Measurements from ENCODE around the gene AMPD3.

DNA sequence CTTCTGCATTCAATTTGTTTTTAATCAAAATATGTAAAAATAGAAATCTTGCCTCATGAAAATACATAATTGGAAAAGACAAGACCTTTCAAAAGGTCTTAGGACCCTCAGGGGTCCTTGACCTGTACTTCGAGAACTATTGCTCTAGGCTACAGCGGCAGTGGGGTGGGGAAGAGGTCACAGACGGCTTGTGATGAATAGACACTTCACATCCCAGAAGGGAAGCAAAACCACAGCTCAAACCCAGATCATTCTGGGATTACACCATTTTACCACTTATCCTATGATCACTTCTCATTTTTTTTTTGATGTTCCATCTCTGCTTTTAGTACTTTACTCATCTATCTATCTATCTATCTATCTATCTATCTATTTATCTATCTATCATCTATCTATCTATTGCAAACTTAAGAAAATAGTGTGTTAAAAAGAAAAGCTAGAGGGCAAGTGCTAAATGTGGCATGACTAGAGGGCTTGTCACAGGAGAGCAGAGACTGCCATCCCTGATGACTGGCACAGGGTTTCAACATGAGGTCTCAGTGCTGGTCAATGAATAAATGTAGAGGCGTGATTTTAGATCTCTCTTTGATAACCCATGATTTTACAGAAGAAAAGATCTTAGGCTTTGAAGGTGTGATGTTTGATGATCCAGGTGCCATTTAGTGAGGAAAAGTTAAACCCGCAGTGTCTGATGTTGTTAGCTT is 48.9 kb downstream of the AMPD3 start:
- TF ChIP-seq, protein P1, sequence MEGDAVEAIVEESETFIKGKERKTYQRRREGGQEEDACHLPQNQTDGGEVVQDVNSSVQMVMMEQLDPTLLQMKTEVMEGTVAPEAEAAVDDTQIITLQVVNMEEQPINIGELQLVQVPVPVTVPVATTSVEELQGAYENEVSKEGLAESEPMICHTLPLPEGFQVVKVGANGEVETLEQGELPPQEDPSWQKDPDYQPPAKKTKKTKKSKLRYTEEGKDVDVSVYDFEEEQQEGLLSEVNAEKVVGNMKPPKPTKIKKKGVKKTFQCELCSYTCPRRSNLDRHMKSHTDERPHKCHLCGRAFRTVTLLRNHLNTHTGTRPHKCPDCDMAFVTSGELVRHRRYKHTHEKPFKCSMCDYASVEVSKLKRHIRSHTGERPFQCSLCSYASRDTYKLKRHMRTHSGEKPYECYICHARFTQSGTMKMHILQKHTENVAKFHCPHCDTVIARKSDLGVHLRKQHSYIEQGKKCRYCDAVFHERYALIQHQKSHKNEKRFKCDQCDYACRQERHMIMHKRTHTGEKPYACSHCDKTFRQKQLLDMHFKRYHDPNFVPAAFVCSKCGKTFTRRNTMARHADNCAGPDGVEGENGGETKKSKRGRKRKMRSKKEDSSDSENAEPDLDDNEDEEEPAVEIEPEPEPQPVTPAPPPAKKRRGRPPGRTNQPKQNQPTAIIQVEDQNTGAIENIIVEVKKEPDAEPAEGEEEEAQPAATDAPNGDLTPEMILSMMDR (IDR thresholded peaks at IDR 0.05) = no peak
- TF ChIP-seq POLR2AphosphoS5 (IDR thresholded peaks at IDR 0.05; ENCODE audit: low read depth, low read length) = no peak
- TF ChIP-seq, protein P2, sequence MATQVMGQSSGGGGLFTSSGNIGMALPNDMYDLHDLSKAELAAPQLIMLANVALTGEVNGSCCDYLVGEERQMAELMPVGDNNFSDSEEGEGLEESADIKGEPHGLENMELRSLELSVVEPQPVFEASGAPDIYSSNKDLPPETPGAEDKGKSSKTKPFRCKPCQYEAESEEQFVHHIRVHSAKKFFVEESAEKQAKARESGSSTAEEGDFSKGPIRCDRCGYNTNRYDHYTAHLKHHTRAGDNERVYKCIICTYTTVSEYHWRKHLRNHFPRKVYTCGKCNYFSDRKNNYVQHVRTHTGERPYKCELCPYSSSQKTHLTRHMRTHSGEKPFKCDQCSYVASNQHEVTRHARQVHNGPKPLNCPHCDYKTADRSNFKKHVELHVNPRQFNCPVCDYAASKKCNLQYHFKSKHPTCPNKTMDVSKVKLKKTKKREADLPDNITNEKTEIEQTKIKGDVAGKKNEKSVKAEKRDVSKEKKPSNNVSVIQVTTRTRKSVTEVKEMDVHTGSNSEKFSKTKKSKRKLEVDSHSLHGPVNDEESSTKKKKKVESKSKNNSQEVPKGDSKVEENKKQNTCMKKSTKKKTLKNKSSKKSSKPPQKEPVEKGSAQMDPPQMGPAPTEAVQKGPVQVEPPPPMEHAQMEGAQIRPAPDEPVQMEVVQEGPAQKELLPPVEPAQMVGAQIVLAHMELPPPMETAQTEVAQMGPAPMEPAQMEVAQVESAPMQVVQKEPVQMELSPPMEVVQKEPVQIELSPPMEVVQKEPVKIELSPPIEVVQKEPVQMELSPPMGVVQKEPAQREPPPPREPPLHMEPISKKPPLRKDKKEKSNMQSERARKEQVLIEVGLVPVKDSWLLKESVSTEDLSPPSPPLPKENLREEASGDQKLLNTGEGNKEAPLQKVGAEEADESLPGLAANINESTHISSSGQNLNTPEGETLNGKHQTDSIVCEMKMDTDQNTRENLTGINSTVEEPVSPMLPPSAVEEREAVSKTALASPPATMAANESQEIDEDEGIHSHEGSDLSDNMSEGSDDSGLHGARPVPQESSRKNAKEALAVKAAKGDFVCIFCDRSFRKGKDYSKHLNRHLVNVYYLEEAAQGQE (IDR thresholded peaks at IDR 0.05; ENCODE audit: insufficient read depth in 1 of 2, low read depth in 2 of 2, low read length in 1 of 2) = no peak

Data from Panc1 (cell line).